ENCODE results near the gene SVEP1. TPM values are rescaled to one million over a fixed set of nuclear protein-coding genes. Genes with fewer than 3 reads are reported as not detected.

Gene SVEP1
- total RNA-seq, 1 experiment from 2014 or later = 0.05 TPM

- no peak overlapping the region for H3K27ac ChIP-seq (ENCODE audit: low read length)
- intact Hi-C loops (cut with micrococcal nuclease; ENCODE audit: unreplicated experiment) (loop anchor here (5.0 kb wide), 2 partner anchors 193 to 438 kb away; no protein-coding TSS in a partner anchor), in situ Hi-C loops (cut with HindIII; ENCODE audit: low pct_unique_long_range_greater_than_20kb, low sequenced_read_pairs) (no loop called here)
- ChIA-PET CTCF (no interaction called here), POLR2A (no interaction called here)
- no peak for ATAC-seq
- no peaks in the 10 kb centered on the region for H3K9me3 ChIP-seq (ENCODE audit: control insufficient read depth, insufficient read depth, low read depth, low read length)
- TF ChIP-seq REST (IDR thresholded peaks at IDR 0.05; ENCODE audit: insufficient read depth in 1 of 2, low read depth in 2 of 2, low read length in 1 of 2) (no peak), TCF7L2 (IDR thresholded peaks at IDR 0.05; ENCODE audit: low read depth, low read length) (no peak), POLR2AphosphoS5 (IDR thresholded peaks at IDR 0.05; ENCODE audit: low read depth, low read length) (no peak), SIN3A (IDR thresholded peaks at IDR 0.05; ENCODE audit: borderline replicate concordance, insufficient read depth, low read depth, low read length) (no peak), CTCF (IDR thresholded peaks at IDR 0.05) (no peak)
- H3K4me3 ChIP-seq (ENCODE audit: low read depth in 2 of 2, low read length in 2 of 2) = no peak overlapping the region
- H3K36me3 ChIP-seq (ENCODE audit: control insufficient read depth, insufficient read depth, low read length) = no peaks in the 10 kb centered on the region
- H3K4me1 ChIP-seq (ENCODE audit: control insufficient read depth, insufficient read depth, low read length) = no peaks in the 10 kb centered on the region
- no peak for DNase-seq (ENCODE audit: low read depth, low spot score)
- H3K27me3 ChIP-seq (ENCODE audit: control insufficient read depth, insufficient read depth, low read length) = 0 out of 2 replicates have a peak, but pooled peaks cover 5% of the 10 kb centered on the region
- no TSS peak for BruUV-seq (replicated peaks)
These were observed 41.2 kb upstream of the SVEP1 start for GRCh38 chr9:110620726-110621125.

- Histone ChIP-seq H3K27me3 (ENCODE audit: control insufficient read depth, insufficient read depth, low read length) (0 out of 2 replicates have a peak, but pooled peaks cover 5% of the 10 kb centered on the region), H3K4me1 (ENCODE audit: control insufficient read depth, insufficient read depth, low read length) (no peaks in the 10 kb centered on the region), H3K27ac (ENCODE audit: low read length) (no peak overlapping the region), H3K9me3 (ENCODE audit: control insufficient read depth, insufficient read depth, low read depth, low read length) (no peaks in the 10 kb centered on the region), H3K4me3 (ENCODE audit: low read depth in 2 of 2, low read length in 2 of 2) (no peak overlapping the region), H3K36me3 (ENCODE audit: control insufficient read depth, insufficient read depth, low read length) (no peaks in the 10 kb centered on the region)
- intact Hi-C loops (cut with micrococcal nuclease; ENCODE audit: unreplicated experiment) = loop anchor here (5.0 kb wide), 2 partner anchors 193 to 438 kb away; no protein-coding TSS in a partner anchor
- no TSS peak for BruUV-seq (replicated peaks)
- no peak for ATAC-seq
- CTCF ChIA-PET = no interaction called here
- no peak for TF ChIP-seq CTCF (IDR thresholded peaks at IDR 0.05)
- TF ChIP-seq POLR2AphosphoS5 (IDR thresholded peaks at IDR 0.05; ENCODE audit: low read depth, low read length) = no peak
- no peak for TF ChIP-seq TCF7L2 (IDR thresholded peaks at IDR 0.05; ENCODE audit: low read depth, low read length)
- TF ChIP-seq SIN3A (IDR thresholded peaks at IDR 0.05; ENCODE audit: borderline replicate concordance, insufficient read depth, low read depth, low read length) = no peak
- TF ChIP-seq REST (IDR thresholded peaks at IDR 0.05; ENCODE audit: insufficient read depth in 1 of 2, low read depth in 2 of 2, low read length in 1 of 2) = no peak
- in situ Hi-C loops (cut with HindIII; ENCODE audit: low pct_unique_long_range_greater_than_20kb, low sequenced_read_pairs) = no loop called here
- no peak for DNase-seq (ENCODE audit: low read depth, low spot score)
- POLR2A ChIA-PET = no interaction called here
These were observed 40.3 kb upstream of the SVEP1 start for GRCh38 chr9:110619831-110620230.
